ENCODE results near the gene DYNC2I2. TPM values are rescaled to one million over a fixed set of nuclear protein-coding genes. Genes with fewer than 3 reads are reported as not detected.
A peak's percentile ranks its signal among the peaks of the same experiment; 100 is the strongest.

Gene DYNC2I2
- total RNA-seq, 1 donor from 2014 or later = 86.4 TPM

DNA sequence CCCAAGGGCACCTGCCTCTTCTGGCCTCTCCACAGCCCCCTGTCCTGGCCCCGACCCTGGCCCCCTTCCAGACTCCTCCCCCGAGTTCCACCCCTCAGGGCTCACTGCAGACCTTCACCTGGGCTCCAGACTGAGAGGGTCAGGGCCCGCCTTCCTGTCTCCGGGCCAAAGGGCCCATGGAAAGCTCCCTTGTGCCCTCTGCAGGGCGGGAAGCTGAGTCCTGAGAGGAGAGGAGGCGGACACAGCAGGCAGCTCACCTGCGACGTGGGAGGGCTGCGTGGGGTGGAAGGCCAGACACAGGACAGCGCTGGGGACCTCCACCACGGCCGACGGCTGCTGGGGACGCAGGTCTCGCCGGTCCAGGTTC, 20.6 kb downstream of the DYNC2I2 start:
- DNase-seq (ENCODE audit: low read depth, low spot score) = no peak

DNA sequence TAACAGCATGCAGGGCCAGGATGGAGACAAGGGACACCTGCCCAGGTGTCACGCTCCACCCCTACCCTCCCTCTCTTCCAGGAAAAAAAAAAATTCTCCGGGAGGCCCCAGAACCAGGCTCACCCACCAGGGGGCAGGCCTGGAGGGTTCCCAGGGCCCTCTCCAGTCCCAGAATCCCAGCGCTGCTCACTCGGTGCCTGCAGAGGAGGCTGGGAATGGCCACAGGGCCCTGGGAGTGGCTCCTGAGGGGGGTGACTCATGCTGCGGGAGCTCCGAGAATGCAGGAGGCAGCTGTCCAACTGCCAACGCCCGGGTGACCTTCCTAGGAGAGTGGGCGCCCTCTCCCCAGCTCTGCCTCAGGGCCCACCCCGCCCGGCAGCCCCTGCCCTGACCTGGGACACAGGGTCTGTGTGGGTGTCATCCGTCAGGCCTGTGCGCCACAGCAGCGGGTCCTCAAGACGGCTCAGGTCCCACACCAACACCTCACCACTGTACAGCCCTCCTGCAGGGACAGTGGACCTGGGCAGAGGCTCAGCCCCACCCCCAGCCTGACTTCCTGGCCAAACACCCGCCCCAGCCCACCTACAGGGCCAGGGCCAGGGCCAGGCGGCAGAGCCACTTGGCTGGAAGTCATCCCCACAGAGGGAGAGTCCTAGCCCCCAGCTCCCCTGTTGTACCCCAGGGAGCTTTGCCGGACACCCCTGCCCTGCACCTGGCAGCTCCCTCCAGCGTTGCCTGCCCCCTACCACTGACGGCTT, 21.2 kb downstream of the DYNC2I2 start:
- peak; percentile 75 for DNase-seq (ENCODE audit: low read depth, low spot score)

DNA sequence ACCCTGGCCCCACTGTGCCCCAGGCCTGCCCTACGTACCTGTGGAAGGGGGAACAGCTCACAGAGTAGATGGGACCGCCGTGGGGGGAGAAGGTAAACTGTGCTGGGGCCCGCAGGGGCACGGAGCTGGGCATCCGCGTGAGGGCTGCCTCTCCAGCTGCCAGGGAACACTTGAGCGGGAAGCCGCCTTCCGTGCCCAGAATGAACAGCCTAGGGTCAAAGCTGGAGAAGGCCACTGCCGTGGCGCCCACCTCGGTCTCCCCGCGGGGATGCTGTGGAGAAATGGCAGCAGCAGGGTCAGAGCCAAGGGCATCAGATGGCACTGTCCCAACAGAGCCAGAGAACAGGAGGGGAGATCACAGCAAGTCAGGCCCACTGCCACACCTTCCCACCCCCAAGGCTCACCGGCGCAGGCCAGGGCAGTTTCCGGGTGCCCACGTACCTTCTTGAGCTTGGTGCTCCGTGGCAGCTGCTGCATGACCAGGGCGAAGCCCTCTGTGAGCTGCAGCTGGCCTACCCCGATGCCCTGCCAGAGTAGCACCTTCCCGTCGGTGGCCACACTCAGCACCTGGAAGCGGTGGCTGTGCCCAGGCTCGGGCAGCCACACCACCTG, 21.9 kb downstream of the DYNC2I2 start:
- no peak for DNase-seq (ENCODE audit: low read depth, low spot score)

DNA sequence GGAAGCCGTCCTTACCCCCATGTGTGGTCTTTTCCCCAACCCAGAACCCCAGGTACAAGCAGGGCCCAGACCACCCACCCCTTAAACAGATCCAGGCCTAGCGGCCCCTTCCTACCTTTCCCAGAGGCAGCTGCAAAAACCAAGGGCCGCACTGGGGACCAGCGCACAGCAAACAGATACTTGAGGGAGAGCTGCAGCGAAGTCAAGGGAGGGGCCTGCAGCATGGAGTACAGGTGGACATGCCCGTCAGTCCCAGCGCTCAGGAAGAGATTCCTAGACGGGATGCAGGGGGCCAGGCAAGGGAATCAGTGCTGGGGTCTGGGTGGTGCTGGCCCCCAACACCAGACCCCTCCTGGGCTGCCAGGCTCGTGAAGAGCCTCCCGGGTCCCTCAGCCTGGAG, 22.5 kb downstream of the DYNC2I2 start:
- no peak for DNase-seq (ENCODE audit: low read depth, low spot score)

DNA sequence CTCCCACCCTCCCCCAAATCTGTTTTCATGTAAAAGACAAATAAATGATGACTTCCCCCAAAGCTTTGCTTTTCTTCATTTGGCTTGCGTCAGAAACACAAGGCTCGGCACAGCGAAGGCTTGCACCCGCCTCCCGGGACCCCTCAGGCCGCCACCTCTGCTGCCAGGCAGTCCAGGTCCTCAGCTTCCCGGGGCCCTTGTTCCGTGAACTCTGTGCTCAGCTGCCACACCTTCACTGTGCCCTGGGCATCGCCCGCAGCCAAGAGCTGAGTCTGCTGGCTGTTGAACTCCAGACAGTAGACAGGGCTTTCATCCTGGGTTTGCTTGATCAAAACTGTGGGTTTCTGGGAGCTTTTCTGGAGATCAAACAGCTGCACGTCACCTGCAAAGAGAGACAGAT, 23.0 kb downstream of the DYNC2I2 start:
- DNase-seq (ENCODE audit: low read depth, low spot score) = no peak

DNA sequence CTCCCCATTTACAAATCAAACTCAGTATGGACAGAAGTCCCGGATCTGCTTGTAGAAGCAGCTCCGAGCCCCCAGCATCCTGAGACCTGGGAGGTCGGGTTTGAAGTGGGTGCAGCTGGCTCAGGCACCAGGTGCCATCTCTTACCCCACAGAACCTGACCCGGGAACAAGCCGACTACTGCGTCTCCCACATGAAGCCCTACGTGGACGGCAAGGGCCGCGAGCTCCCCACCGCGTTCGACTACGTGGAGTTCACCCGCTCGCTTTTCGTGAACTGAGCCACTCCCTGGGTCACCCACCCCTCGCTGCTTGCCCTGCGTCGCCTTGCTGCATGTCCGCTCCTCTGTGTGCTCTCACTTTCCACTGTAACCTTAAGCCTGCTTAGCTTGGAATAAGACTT, 23.6 kb downstream of the DYNC2I2 start:
- no peak for DNase-seq (ENCODE audit: low read depth, low spot score)

DNA sequence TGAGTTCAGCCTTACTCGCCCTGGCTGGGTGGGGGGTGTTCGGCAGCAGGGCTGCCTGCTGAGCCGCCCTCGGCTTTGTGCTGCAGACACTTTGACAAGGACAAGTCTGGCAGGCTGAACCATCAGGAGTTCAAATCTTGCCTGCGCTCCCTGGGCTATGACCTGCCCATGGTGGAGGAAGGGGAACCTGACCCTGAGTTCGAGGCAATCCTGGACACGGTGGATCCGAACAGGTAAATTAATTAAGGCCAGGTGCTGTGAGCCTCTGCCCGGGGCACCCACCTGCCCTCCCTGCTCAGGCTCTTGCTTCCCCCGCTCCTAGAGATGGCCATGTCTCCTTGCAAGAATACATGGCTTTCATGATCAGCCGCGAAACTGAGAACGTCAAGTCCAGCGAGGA, 24.2 kb downstream of the DYNC2I2 start:
- no peak for DNase-seq (ENCODE audit: low read depth, low spot score)

DNA sequence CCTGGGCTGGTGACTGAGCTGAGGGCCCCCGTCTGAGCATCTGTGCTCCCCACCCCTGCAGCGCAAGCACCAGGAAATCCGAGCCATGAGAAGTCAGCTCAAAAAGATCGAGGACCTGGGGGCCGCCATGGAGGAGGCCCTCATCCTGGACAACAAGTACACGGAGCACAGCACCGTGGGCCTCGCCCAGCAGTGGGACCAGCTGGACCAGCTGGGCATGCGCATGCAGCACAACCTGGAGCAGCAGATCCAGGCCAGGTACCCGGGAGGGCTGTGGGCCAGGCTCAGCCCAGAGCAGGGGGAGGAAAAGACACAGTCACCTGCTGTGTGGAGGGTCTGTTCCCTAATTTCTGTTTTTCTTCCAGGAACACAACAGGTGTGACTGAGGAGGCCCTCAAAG, 24.6 kb downstream of the DYNC2I2 start:
- DNase-seq (ENCODE audit: low read depth, low spot score) = no peak

DNA sequence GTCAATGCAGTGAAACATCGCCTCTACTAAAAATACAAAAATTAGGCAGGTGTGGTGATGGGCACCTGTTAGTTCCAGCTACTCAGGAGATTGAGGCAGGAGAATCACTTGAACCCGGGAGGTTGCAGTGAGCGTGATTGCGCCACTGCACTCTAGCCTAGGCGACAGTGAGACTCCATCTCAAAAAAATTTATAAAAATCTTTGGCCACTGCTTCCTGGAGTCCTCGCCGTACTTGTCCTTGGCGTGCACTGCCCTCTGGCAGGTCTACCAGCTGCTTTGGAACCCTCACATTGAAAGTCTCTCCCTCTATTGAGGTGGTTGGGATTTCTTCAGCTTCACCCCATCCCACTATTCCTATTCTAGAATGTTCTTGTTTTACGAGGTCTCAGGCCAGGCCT, 25.0 kb downstream of the DYNC2I2 start:
- DNase-seq (ENCODE audit: low read depth, low spot score) = no peak

DNA sequence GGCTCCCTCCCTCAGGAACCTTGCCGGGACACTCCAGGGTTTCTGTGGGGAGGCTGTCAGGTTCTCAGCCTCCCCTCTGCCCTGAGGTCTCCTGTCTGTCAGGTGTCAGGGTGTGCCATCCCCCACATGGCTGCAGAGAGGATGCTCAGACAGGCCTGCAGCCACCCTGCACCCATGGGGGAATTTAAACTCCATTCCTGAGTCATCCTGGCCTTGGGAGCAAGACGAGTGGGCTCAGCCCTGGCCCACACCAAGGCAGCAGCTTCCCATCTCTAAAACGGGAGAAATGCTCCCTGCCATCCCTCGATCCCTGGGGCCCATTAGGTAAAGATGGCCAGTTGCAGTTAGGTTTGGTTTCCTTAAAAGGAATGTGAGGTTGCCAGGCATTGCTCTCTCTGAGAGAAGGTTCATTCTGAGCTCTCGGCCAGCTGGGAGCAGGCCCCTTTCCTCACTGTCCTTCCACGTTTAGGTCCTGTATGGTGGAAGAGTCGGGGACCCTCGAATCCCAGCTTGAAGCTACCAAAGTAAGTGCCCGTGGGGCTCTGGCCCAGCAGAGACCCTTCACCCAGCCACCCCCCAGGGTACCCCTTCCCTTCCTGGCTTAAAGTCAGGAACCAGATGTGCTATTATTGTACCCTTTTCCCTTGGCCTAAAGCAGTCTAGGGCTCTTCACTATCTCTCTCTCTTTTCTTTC, 26.6 kb downstream of the DYNC2I2 start:
- no peak for DNase-seq (ENCODE audit: low read depth, low spot score)

DNA sequence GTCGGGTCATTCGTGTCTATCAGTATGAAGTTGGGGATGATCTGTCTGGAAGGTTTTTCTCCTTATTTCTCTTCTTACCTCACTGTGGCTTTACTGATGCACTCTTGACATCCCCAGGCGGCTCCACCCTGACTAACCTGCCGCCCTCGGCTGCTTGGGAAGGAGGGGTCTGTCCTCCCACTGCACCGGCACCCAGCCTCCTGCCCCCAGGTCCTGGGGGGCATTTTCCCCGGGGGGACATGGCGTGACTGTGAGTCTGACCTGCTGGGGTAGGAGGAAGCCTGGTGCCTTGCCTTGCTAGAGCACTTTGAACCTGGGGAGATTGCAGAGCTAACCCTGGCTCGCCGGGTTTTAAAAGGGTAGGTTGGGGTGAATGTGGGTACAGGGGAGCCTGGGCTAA, 27.5 kb downstream of the DYNC2I2 start:
- DNase-seq (ENCODE audit: low read depth, low spot score) = no peak

DNA sequence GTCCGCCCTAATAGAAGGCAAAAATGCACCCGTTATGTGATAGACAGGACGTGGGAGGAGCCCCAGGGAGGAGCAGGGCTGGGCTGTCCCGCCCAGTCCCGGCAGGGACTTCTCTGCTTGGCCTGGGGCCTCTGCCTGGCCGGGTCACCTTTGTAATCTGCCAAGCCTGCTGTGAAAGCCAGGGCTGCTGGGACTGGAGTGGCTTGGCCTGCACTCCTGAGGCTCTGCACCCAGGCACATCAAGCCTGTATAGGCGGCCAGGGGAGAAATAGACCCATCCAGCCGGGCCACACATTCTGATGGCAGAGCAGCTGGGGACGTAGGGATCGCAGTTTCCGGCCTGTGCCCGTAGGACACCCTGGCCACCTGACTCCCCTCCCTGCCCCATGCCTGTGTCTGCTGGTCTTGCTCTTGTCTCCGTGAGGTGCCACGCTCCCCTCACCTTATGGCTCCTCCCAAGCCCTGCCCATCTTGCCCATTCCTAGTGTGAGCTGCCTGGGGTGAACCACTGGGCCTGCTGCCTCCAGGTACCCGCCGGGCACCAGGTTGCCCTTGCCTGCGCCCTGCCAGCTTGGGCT, 28.1 kb downstream of the DYNC2I2 start:
- no peak for DNase-seq (ENCODE audit: low read depth, low spot score)

DNA sequence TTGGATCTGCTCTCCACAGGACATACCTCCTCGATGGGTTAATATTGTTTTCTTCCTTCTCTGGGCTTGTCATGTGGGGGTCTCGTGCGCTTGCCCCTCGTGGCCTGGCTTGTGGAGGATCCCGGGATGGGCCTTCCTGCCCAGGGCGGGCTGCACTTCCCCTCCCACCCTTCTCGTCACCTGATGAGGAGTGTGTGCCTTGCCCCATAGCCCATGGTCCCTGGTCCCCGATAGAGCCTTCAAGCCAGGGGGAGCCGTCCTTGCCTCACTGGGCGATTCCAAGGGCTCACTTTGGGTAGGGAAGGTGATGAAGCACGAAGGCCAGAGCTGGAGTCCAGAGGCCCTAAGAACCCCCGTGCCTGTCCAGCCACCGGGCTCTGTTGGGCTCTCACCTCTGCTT, 28.7 kb downstream of the DYNC2I2 start:
- DNase-seq (ENCODE audit: low read depth, low spot score) = no peak

DNA sequence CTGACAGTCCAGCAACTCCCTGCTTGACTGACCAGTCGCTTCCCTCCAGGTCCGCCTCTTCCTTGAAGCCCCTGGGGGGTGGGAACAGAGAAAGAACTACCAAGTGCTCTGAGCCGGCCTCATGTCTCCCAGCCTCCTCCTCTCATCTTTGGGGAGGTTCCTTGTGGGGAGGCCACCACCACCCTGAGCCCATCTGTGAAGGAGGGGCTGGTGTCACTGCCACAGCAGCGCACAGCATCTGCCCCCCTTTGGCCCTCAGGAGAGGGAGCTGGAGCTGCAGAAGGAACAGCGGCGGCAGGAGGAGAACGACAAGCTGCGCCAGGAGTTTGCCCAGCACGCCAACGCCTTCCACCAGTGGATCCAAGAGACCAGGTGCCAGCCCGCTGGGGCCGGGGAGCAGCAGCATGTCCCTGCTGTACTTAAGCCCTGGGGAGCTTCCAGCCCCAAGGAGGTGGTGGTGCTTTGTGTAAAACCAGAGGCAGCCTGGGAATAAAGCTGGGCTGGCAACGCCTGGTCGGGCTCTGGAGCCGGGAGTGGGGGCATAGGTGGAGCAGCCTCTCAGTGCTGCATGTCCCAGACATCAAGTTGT, 29.4 kb downstream of the DYNC2I2 start:
- no peak for DNase-seq (ENCODE audit: low read depth, low spot score)

DNA sequence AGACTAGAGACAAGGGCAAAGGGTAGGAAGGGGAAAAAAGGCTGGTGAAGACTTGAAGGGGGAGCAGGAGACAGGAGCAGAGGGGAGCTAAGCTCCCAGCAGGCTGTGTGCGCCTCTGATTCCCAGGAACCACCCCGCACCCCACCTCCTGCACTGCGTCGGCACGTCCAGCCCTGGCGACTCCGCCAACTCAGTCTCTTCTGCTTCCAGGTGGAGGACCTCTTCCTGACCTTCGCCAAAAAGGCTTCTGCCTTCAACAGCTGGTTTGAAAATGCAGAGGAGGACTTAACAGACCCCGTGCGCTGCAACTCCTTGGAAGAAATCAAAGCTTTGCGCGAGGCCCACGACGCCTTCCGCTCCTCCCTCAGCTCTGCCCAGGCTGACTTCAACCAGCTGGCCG, 30.5 kb downstream of the DYNC2I2 start:
- no peak for DNase-seq (ENCODE audit: low read depth, low spot score)

DNA sequence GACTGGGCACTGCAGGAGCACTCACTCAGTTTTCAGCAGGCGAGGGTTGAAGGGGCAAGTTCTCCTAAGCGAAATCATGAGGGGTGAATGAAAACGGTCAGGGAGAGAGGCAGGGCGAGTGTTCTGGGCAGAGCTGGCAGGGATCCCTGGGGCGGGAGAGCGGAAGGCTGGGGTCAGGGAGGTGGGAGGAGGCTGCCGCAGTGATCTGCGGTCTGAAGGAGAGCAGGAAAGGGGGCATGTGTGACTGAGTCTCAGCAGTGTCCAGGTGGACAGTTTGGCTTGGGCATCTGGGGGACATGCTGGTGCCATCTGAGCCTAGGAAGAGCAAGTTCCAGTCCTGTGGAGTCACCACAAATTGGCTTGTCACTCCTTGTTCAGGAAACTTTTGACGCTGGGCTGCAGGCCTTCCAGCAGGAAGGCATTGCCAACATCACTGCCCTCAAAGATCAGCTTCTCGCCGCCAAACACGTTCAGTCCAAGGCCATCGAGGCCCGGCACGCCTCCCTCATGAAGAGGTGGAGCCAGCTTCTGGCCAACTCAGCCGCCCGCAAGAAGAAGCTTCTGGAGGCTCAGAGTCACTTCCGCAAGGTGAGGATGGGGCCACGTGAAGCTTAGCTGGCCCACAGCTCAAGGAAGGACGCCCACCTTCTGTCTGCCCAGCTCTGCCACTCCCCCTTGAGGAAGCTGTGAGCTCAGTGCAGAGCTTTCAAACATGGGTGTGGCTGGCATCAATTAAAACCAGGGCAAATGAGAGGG, 31.1 kb downstream of the DYNC2I2 start:
- DNase-seq (ENCODE audit: low read depth, low spot score) = no peak

DNA sequence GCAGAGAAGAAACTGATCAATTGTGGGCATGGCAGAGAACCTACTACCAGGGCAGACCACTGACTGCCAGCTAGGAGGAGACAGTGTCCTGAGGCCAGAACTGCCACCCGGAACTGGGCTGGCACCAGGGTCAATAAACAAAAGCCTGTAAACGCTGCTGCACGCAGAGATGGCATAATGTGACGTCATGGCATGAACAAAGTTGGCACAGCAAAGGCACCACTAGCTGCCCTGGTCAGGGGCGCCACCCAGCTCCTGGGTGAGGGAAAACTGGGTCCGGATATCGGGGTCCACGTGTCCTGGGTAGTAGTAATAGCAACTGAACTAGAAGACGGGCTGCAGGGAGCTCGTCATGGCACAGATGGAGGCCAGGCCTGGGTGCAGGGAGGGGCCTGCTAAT, 32.1 kb downstream of the DYNC2I2 start:
- no peak for DNase-seq (ENCODE audit: low read depth, low spot score)

DNA sequence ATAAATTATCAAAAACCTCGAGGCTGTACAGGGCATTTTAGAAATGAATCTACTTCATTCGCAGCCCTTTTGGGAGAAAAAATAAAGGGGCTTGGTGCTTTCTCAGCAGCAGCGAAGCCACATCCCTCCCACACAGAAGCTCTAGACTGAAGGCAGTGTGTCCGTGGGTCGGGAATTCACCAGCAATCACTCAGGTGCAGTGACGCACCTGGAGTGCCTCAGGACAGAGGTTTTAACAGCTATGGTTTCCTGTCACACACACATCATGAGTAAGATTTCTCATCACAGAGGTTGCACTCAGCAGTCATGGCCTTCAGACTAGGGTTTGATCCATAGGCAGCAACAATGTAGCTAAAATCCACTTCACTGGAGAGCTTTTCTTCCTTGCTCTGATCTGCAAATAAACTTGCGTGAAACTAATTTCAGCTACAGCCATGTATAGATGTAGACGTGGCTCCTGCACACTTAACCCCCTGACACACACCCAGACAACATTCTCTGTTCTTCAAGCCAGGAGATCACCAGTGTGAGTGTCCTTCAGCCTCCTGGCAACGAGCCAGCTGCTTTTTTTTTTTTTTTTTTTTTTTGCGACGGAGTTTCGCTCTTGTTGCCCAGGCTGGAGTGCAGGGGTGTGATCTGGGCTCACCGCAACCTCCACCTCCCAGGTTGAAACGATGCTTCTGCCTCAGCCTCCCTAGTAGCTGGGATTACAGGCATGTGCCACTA, 34.8 kb downstream of the DYNC2I2 start:
- DNase-seq (ENCODE audit: low read depth, low spot score) = no peak

DNA sequence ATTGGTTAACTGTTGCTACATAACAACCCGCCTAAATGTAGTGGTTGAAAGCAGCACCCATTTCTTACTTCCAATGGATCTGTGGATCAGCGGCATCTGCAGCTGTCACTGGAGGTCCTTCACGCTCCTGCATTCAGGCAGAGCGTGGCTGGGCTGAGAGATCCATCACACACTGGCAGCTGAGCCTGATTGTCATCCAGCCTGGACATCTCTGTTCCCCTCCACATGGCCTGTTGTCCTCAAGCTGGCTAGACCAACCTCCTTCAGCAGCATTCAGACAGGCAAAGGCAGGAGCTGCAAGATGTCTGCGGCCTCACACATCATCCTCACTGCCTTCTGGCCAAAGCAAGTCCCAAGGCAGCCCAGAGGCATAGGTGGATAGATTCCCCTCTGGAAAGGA, 36.9 kb downstream of the DYNC2I2 start:
- DNase-seq (ENCODE audit: low read depth, low spot score) = no peak

DNA sequence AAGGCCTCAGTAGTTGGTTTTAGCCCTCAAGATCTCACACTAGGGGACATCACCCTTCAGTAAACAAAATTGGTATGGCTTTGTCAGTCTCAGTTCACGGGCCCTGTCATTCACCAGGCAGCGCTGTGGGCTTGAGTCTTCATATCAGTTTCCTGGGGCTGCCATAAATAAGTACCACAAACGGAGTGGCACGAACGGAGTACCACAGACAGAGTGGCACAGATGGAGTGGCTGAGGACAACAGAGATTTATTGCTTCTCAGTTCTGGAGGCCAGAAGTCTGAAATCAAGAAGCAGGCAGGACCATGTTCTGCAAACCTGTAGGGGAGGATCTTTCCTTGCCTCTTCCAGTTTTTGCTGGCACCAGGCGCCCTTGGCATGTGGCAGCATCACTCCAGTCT, 37.5 kb downstream of the DYNC2I2 start:
- DNase-seq (ENCODE audit: low read depth, low spot score) = no peak

DNA sequence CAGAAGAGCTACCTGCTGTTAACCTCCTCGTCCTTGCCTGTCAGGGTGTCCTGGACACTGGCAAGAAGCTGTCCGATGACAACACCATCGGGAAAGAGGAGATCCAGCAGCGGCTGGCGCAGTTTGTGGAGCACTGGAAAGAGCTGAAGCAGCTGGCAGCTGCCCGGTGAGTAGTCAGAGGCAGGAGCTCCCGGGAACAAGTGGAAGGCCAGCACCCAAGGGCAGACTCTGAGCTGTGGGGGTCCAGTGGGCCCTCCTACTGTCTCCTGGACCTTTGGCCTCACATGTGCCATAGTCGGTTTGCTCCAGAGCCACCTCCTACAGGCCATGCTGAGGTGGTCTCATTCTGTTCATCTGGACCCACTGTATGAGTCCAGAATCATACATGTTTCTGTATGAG, 38.7 kb downstream of the DYNC2I2 start:
- no peak for DNase-seq (ENCODE audit: low read depth, low spot score)
